ENCODE data around the gene TAAR2.

TAAR2 gene

GRCh38 chr6:132633362-132633761 lies 9.3 kb upstream of the TAAR2 start:
- ChIA-PET CTCF (interaction anchor here (0.6 kb wide), 2 partner anchors 69 to 85 kb away, joined by 3 read pairs; no protein-coding TSS in a partner anchor), POLR2A (no interaction called here)
- H3K4me3 ChIP-seq (ENCODE audit: low read depth, low read length): no peak overlapping the region
- H3K27ac ChIP-seq (ENCODE audit: extremely low read depth, low read depth, low read length): no peak overlapping the region
- no peaks in the 10 kb centered on the region for H3K36me3 ChIP-seq (ENCODE audit: control insufficient read depth in 2 of 2, insufficient read depth in 1 of 2, low read length in 2 of 2)
- H3K4me1 ChIP-seq (ENCODE audit: control insufficient read depth, insufficient read depth, low read length): no peaks in the 10 kb centered on the region
- H3K9me3 ChIP-seq (ENCODE audit: control insufficient read depth, insufficient read depth, low read depth, low read length): no peaks in the 10 kb centered on the region
- no peak for TF ChIP-seq ZNF677 (tag by site-specific recombination; IDR thresholded peaks at IDR 0.05)
- TF ChIP-seq, protein P1, sequence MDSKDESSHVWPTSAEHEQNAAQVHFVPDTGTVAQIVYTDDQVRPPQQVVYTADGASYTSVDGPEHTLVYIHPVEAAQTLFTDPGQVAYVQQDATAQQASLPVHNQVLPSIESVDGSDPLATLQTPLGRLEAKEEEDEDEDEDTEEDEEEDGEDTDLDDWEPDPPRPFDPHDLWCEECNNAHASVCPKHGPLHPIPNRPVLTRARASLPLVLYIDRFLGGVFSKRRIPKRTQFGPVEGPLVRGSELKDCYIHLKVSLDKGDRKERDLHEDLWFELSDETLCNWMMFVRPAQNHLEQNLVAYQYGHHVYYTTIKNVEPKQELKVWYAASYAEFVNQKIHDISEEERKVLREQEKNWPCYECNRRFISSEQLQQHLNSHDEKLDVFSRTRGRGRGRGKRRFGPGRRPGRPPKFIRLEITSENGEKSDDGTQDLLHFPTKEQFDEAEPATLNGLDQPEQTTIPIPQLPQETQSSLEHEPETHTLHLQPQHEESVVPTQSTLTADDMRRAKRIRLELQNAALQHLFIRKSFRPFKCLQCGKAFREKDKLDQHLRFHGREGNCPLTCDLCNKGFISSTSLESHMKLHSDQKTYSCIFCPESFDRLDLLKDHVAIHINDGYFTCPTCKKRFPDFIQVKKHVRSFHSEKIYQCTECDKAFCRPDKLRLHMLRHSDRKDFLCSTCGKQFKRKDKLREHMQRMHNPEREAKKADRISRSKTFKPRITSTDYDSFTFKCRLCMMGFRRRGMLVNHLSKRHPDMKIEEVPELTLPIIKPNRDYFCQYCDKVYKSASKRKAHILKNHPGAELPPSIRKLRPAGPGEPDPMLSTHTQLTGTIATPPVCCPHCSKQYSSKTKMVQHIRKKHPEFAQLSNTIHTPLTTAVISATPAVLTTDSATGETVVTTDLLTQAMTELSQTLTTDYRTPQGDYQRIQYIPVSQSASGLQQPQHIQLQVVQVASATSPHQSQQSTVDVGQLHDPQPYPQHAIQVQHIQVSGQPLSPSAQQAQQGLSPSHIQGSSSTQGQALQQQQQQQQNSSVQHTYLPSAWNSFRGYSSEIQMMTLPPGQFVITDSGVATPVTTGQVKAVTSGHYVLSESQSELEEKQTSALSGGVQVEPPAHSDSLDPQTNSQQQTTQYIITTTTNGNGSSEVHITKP (tag by site-specific recombination; IDR thresholded peaks at IDR 0.05): no peak
- no peak for TF ChIP-seq ZFP41 (tag by site-specific recombination; IDR thresholded peaks at IDR 0.05; ENCODE audit: borderline replicate concordance)
- no peak for TF ChIP-seq ZNF248 (tag by site-specific recombination; IDR thresholded peaks at IDR 0.05)
- TF ChIP-seq HOXD13 (CRISPR knock-in tag; IDR thresholded peaks at IDR 0.05; ENCODE audit: borderline replicate concordance): no peak
- TF ChIP-seq, protein P2, sequence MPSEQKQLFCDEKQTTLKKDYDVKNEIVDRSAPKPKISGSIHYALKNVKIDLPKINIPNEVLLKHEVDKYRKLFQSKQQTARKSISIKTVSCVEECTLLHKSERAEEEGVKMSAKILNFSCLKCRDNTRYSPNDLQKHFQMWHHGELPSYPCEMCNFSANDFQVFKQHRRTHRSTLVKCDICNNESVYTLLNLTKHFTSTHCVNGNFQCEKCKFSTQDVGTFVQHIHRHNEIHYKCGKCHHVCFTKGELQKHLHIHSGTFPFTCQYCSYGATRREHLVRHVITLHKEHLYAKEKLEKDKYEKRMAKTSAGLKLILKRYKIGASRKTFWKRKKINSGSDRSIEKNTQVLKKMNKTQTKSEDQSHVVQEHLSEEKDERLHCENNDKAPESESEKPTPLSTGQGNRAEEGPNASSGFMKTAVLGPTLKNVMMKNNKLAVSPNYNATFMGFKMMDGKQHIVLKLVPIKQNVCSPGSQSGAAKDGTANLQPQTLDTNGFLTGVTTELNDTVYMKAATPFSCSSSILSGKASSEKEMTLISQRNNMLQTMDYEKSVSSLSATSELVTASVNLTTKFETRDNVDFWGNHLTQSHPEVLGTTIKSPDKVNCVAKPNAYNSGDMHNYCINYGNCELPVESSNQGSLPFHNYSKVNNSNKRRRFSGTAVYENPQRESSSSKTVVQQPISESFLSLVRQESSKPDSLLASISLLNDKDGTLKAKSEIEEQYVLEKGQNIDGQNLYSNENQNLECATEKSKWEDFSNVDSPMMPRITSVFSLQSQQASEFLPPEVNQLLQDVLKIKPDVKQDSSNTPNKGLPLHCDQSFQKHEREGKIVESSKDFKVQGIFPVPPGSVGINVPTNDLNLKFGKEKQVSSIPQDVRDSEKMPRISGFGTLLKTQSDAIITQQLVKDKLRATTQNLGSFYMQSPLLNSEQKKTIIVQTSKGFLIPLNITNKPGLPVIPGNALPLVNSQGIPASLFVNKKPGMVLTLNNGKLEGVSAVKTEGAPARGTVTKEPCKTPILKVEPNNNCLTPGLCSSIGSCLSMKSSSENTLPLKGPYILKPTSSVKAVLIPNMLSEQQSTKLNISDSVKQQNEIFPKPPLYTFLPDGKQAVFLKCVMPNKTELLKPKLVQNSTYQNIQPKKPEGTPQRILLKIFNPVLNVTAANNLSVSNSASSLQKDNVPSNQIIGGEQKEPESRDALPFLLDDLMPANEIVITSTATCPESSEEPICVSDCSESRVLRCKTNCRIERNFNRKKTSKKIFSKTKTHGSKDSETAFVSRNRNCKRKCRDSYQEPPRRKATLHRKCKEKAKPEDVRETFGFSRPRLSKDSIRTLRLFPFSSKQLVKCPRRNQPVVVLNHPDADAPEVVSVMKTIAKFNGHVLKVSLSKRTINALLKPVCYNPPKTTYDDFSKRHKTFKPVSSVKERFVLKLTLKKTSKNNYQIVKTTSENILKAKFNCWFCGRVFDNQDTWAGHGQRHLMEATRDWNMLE (tag by site-specific recombination; conservative IDR thresholded peaks at IDR 0.05; ENCODE audit: low read depth): no peak
- no peak for TF ChIP-seq ZNF132 (tag by site-specific recombination; IDR thresholded peaks at IDR 0.05; ENCODE audit: borderline replicate concordance)
- no peak for TF ChIP-seq ZNF223 (tag by site-specific recombination; IDR thresholded peaks at IDR 0.05)
- no peak for TF ChIP-seq ZNF623 (tag by site-specific recombination; IDR thresholded peaks at IDR 0.05)
- TF ChIP-seq, protein P3, sequence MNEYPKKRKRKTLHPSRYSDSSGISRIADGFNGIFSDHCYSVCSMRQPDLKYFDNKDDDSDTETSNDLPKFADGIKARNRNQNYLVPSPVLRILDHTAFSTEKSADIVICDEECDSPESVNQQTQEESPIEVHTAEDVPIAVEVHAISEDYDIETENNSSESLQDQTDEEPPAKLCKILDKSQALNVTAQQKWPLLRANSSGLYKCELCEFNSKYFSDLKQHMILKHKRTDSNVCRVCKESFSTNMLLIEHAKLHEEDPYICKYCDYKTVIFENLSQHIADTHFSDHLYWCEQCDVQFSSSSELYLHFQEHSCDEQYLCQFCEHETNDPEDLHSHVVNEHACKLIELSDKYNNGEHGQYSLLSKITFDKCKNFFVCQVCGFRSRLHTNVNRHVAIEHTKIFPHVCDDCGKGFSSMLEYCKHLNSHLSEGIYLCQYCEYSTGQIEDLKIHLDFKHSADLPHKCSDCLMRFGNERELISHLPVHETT (tag by site-specific recombination; IDR thresholded peaks at IDR 0.05): no peak
- TF ChIP-seq TSHZ1 (tag by site-specific recombination; IDR thresholded peaks at IDR 0.05; ENCODE audit: borderline replicate concordance): no peak
- TF ChIP-seq, protein P4, sequence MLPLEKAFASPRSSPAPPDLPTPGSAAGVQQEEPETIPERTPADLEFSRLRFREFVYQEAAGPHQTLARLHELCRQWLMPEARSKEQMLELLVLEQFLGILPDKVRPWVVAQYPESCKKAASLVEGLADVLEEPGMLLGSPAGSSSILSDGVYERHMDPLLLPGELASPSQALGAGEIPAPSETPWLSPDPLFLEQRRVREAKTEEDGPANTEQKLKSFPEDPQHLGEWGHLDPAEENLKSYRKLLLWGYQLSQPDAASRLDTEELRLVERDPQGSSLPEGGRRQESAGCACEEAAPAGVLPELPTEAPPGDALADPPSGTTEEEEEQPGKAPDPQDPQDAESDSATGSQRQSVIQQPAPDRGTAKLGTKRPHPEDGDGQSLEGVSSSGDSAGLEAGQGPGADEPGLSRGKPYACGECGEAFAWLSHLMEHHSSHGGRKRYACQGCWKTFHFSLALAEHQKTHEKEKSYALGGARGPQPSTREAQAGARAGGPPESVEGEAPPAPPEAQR (tag by site-specific recombination; IDR thresholded peaks at IDR 0.05): no peak
